ENCODE measurements around the gene VPS26C. TPM values are rescaled to one million over a fixed set of nuclear protein-coding genes. Genes with fewer than 3 reads are reported as not detected.

The VPS26C gene
- total and polyA plus RNA-seq, 2 of the 8 experiments (the other 6 are each of a cell fraction or from before 2014, with no cell fraction given), result 43.5 to 71.6 TPM

DNA sequence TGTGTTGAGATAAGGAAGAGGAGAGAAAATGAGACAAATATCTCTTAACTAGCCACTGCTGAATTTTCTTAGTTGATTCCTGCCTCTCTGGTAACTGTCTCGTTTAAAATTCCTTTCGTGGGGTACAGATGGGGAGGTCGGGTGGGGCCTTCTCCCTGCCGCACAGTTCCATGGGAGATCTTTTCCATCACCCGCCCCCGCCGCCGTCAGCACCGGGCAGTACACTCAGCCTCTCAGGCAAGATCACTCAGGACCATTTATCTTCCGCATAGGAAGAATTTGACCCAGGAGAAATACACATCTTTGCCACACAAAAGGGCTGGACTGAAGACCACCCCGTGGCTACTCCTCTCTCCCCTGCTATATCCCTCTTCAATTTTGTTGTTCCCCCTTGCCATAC is 2.3 kb upstream of the VPS26C start (continued):
- no peak for TF ChIP-seq HDAC2 (IDR thresholded peaks at IDR 0.05; ENCODE audit: borderline replicate concordance in 1 of 2, low read depth in 2 of 2, low read length in 2 of 2)
- no peak for TF ChIP-seq CEBPB (IDR thresholded peaks at IDR 0.05; ENCODE audit: low read depth, low read length)
- TF ChIP-seq, protein P1, sequence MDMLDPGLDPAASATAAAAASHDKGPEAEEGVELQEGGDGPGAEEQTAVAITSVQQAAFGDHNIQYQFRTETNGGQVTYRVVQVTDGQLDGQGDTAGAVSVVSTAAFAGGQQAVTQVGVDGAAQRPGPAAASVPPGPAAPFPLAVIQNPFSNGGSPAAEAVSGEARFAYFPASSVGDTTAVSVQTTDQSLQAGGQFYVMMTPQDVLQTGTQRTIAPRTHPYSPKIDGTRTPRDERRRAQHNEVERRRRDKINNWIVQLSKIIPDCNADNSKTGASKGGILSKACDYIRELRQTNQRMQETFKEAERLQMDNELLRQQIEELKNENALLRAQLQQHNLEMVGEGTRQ (IDR thresholded peaks at IDR 0.05; ENCODE audit: low read length), result no peak
